Gastrocnemius medialis (tissue), 4 donors: ENCODE results near the gene ADD3. TPM values are rescaled to one million over a fixed set of nuclear protein-coding genes. Genes with fewer than 3 reads are reported as not detected.

ENCODE experiments used
- ATAC-seq, 2 donors: fragments of 150-250 bp; one replicate each; pipeline ENCODE4 v1.9.1; 2016
- DNase-seq, 2 donors: peaks; one replicate each; pipeline ENCODE4 v3.0.0-alpha.2; 2019
- H3K27ac ChIP-seq, 4 donors: fragments of 200-600 bp; sonication (generic); 1 replicate in 1 of 4; 2 replicates in 3 of 4; pipeline ENCODE4 v1.5.1; 2016 to 2018; ENCODE audit warnings: mild to moderate bottlenecking in 2 of 4, moderate library complexity in 1 of 4
- H3K27me3 ChIP-seq, 3 donors: fragments of 200-600 bp; sonication (generic) in 2 of 3; 1 replicate in 1 of 3; 2 replicates in 2 of 3; pipeline versions ENCODE4 v1.5.1 to v1.6.0; 2016 to 2019; ENCODE audit warnings: mild to moderate bottlenecking in 1 of 3, moderate library complexity in 1 of 3
- H3K36me3 ChIP-seq, 2 donors: fragments of 200-600 bp; sonication (generic) in 1 of 2; one replicate each; pipeline ENCODE4 v1.5.1; 2017 to 2018
- H3K4me1 ChIP-seq, 2 donors: fragments of 200-600 bp; sonication (generic) in 1 of 2; one replicate each; pipeline ENCODE4 v1.5.1; 2016 to 2017; ENCODE audit warnings: mild to moderate bottlenecking in 2 of 2
- H3K4me3 ChIP-seq, 4 donors: fragments of 200-600 bp; sonication (generic) in 3 of 4; 1 replicate in 1 of 4; 2 replicates in 3 of 4; pipeline ENCODE4 v1.5.1; 2016 to 2019; ENCODE audit warnings: mild to moderate bottlenecking in 2 of 4
- H3K9me3 ChIP-seq, 3 donors: fragments of 200-600 bp; sonication (generic) in 2 of 3; 1 replicate in 1 of 3; 2 replicates in 2 of 3; pipeline ENCODE4 v1.5.1; 2016 to 2019
- POLR2A ChIP-seq, 2 donors: fragments of 450-650 bp; IDR thresholded peaks; one replicate each; pipeline ENCODE4 v1.6.1; 2017; ENCODE audit warnings: antibody characterized with exemption in 2 of 2, mild to moderate bottlenecking in 2 of 2, moderate library complexity in 2 of 2
- in situ Hi-C, 4 donors: fragments of 200-750 bp; cut with MboI; loops; one replicate each; pipeline versions ENCODE4 v1.15.0 to v1.8.0; 2017; ENCODE audit warnings: low sequenced_read_pairs in 4 of 4
- intact Hi-C: fragments of 100-400 bp; cut with DNase I; formaldehyde crosslinking; loops from one replicate; pipeline ENCODE4 v1.15.1; 2023; ENCODE audit warnings: low total_unique reads
- total RNA-seq, 4 donors: library from RNA; depleted of rRNA; stranded (reverse); fragments of >200 nt; gene quantifications; one replicate each; pipeline versions ENCODE4 v1.1.0 to v1.2.3, GENCODE V29; 2016
- TF ChIP-seq, protein P1 (sequence below), 5 experiments: fragments of 450-650 bp in 3 of 5; fragments of 200-600 bp in 2 of 5; sonication (generic) in 2 of 5; IDR thresholded peaks in 4 of 5; conservative IDR thresholded peaks in 1 of 5; 1 replicate in 4 of 5; 2 replicates in 1 of 5; pipeline ENCODE4 v1.5.1; 2016 to 2019; ENCODE audit warnings: antibody characterized with exemption in 5 of 5, mild to moderate bottlenecking in 3 of 5, moderate library complexity in 3 of 5

Gene ADD3
- total RNA-seq, 4 donors from 2014 or later: 16.0 to 31.3 (median 18.4) TPM

DNA sequence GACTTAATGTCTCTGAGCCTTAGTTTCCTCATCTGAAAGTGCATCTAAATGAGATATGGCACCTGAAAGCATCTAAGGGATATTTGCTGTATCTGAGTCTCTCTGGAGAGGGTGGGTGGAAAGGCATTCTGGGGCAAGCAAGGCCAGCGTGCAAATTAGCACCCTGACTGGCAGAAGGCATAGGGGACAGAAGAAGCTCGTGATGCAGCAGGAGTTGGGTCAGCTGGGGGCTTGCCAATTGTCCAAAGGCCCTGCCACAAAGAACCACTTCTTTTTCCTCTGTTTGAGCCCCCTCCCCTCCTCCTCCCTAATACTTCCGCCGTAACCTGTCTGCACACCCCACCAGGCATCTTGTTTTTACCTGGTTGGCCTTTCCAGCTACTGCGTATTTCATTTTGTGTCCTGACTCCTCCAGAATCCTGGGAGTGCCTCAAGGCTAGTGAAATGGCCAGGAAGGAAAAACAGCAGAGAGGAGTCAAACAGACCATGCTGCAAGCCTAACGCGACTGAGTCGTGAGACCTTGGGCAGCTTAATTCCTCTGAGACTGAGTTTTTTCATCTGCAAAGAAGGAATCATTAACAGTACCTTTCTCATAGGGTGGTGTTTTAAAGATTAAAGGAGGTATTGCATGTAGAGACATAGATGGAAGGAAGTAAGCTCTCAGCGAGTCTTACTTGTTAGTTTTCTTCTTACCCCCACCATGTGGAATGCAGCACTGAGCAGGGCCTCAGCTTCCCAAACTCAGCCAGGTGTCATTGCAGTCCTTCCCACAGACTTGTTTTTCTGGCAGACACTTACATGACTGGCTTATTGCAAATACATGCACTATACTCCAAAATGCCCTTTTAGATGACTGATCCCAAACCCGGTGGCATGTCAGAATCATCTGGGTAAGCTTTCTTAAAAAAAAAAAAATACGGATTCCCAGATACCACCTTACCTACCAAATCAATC is 150.5 kb downstream of the ADD3 start:
- in situ Hi-C loops: no loop called here
- ATAC-seq (no peak), DNase-seq (no peak)
- H3K27ac ChIP-seq: no peak overlapping the region
- H3K4me1 ChIP-seq: no peaks in the 10 kb centered on the region
- H3K4me3 ChIP-seq: no peak overlapping the region
- TF ChIP-seq POLR2A (IDR thresholded peaks at IDR 0.05): no peak
- TF ChIP-seq, protein P1, sequence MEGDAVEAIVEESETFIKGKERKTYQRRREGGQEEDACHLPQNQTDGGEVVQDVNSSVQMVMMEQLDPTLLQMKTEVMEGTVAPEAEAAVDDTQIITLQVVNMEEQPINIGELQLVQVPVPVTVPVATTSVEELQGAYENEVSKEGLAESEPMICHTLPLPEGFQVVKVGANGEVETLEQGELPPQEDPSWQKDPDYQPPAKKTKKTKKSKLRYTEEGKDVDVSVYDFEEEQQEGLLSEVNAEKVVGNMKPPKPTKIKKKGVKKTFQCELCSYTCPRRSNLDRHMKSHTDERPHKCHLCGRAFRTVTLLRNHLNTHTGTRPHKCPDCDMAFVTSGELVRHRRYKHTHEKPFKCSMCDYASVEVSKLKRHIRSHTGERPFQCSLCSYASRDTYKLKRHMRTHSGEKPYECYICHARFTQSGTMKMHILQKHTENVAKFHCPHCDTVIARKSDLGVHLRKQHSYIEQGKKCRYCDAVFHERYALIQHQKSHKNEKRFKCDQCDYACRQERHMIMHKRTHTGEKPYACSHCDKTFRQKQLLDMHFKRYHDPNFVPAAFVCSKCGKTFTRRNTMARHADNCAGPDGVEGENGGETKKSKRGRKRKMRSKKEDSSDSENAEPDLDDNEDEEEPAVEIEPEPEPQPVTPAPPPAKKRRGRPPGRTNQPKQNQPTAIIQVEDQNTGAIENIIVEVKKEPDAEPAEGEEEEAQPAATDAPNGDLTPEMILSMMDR (IDR thresholded peaks at IDR 0.05 in 4 of 5, conservative IDR thresholded peaks at IDR 0.05 in 1 of 5): no peak
- intact Hi-C loops: no loop called here
- no peaks in the 10 kb centered on the region for H3K27me3 ChIP-seq
- no peaks in the 10 kb centered on the region for H3K36me3 ChIP-seq
- no peaks in the 10 kb centered on the region for H3K9me3 ChIP-seq

GRCh38 chr10:110160081-110160480 is 152.3 kb downstream of the ADD3 start:
- Histone ChIP-seq H3K36me3 (no peaks in the 10 kb centered on the region), H3K4me3 (no peak overlapping the region), H3K4me1 (no peaks in the 10 kb centered on the region), H3K27ac (no peak overlapping the region), H3K9me3 (no peaks in the 10 kb centered on the region), H3K27me3 (no peaks in the 10 kb centered on the region)
- intact Hi-C loops (no loop called here), in situ Hi-C loops (no loop called here)
- no peak for TF ChIP-seq POLR2A (IDR thresholded peaks at IDR 0.05)
- TF ChIP-seq, protein P1 (IDR thresholded peaks at IDR 0.05 in 4 of 5, conservative IDR thresholded peaks at IDR 0.05 in 1 of 5): no peak
- no peak for ATAC-seq
- no peak for DNase-seq

DNA sequence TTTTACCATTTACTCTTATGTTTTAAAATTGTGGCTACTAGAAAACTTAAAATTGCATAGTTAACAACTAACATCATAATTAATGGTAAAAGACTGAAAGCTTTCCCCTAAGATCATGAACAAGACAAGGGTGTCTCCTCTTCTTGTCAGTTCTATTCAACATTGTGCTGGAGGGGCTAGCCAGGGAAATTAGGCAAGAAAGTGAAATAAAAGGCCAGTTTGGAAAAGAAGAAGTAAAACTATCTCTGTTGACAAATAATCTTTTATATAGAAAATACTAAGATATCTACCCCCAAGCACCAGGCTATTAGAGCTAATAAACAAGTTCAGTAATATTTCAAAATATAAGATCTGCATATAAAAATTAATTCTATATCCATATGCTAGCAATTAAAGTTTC is 152.7 kb downstream of the ADD3 start:
- H3K36me3 ChIP-seq: no peaks in the 10 kb centered on the region
- no peak overlapping the region for H3K4me3 ChIP-seq
- ATAC-seq (no peak), DNase-seq (no peak)
- H3K4me1 ChIP-seq: no peaks in the 10 kb centered on the region
- peaks cover 0 to under 1% (median 0%) of the 10 kb centered on the region in 3 donors for H3K27me3 ChIP-seq
- intact Hi-C loops (no loop called here), in situ Hi-C loops (no loop called here)
- no peaks in the 10 kb centered on the region for H3K9me3 ChIP-seq
- TF ChIP-seq, protein P1 (IDR thresholded peaks at IDR 0.05 in 4 of 5, conservative IDR thresholded peaks at IDR 0.05 in 1 of 5): no peak
- no peak for TF ChIP-seq POLR2A (IDR thresholded peaks at IDR 0.05)
- H3K27ac ChIP-seq: no peak overlapping the region

GRCh38 chr10:110162741-110163145 is 155.0 kb downstream of the ADD3 start:
- TF ChIP-seq POLR2A (IDR thresholded peaks at IDR 0.05): no peak
- TF ChIP-seq, protein P1 (IDR thresholded peaks at IDR 0.05 in 4 of 5, conservative IDR thresholded peaks at IDR 0.05 in 1 of 5): no peak
- intact Hi-C loops: no loop called here
- DNase-seq: no peak
- Histone ChIP-seq H3K4me3 (no peak overlapping the region), H3K4me1 (no peaks in the 10 kb centered on the region), H3K27me3 (peaks cover 11 to 15% (median 14%) of the 10 kb centered on the region in 3 donors), H3K9me3 (no peaks in the 10 kb centered on the region), H3K27ac (no peak overlapping the region), H3K36me3 (no peaks in the 10 kb centered on the region)
- no peak for ATAC-seq
- in situ Hi-C loops: no loop called here
